NCI-H1048 (cell line): ENCODE data around the gene TRMT5.

ENCODE experiments used
- DNase-seq: peaks from one replicate; lab custom pipeline; 2025; lab: John Stamatoyannopoulos, UW

The TRMT5 gene

GRCh38 chr14:60963761-60964160 lies 17.1 kb downstream of the TRMT5 start:
- DNase-seq, result no peak

GRCh38 chr14:60958146-60958545 lies 22.7 kb downstream of the TRMT5 start:
- no peak for DNase-seq

GRCh38 chr14:60956632-60957031 lies 24.2 kb downstream of the TRMT5 start:
- no peak for DNase-seq

DNA sequence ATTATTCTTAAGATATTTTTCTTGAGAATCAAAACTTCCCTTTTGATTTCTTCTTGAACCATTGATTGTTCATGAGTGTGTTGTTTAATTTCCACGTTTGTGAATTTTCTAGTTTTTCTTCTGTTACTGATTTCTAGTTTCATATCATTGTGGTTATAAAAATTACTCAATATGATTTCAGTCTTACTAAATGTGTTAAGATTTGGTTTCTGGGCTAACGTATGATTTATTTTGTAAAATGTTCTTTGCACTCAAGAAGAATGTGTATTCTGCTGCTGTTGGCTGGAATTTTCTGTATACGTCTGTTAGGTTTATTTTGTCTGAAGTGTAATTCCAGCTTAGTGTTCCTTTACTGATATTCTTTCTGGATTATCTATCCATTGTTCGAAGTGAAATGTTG lies 24.7 kb downstream of the TRMT5 start:
- DNase-seq, result no peak

DNA sequence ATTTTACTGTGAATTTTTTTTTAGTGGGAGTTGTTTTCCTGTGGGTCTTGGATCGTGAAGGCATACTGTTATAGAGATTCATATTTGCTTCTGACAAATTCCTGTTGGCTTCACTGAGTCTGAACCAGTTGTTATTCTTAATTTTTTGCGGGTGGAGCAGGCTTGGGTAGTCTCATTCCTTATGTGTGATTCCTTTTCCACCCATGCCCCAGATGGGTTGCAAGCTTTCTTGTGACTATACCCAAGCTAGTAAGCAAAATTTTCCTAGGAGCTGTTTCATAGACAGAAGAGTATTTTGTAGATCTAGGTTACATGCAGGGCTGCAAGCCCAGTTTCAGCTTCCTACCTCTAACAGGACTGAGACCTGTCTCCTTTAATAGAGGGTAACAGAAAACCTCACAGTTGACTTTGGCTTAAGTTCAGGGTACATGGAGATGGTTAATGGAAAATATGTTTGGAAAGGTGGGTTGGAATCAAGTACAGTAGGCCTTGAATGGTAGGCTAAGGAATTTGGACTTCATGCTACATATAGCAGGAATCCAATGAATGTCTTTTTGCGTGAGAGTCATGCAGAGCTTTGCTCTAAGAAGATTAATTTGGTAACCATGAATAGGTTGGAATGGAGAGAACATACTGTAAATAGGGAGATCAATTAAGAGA lies 29.0 kb downstream of the TRMT5 start:
- DNase-seq, result no peak

- no peak for DNase-seq
Observed at GRCh38 chr14:60946773-60947172, 34.1 kb downstream of the TRMT5 start.

DNA sequence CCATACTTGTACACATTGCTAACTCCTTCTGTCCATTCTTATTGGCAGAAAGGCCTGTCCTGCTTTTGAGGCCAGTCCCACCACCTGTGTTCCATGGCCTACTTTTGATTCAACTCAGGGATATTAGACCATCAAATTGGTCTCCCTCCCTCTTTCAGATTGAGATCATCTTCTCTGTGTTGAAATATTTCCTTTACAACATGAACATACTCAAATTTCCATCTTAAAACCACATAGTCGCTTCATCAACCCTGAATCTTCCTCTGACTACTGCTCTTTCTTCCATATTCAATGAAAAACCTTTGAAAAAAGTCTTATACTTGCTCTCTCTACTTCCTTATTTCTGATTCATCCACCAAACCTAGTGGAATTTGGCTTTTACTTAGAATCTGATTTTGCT lies 34.9 kb downstream of the TRMT5 start:
- DNase-seq, result no peak

GRCh38 chr14:60944204-60944603 lies 36.7 kb downstream of the TRMT5 start:
- DNase-seq, result no peak

- no peak for DNase-seq
Observed at GRCh38 chr14:60943637-60944032, 37.2 kb downstream of the TRMT5 start.

- no peak for DNase-seq
Observed at GRCh38 chr14:60935319-60935718, 45.6 kb downstream of the TRMT5 start.

- DNase-seq, result no peak
Observed at GRCh38 chr14:60933920-60934655, 46.8 kb downstream of the TRMT5 start.

DNA sequence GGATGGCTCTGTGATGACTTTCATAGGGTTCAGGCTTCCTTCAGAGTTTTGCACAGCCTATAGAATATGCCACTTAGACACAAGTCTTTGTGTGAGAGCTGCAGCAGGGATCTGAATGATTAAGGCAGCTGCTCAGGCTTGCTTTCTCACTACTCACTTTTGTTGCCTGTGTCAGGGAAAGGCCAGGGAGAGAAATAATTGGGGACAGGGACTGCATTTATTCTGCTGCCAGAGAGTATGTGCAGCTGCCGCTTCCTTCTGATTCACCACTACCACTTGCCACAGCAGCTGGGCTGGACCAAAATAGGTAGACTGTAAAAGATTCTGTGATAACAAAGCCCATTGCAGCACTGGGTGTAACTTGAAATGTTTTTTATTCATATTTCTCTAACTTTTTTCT lies 49.7 kb downstream of the TRMT5 start:
- no peak for DNase-seq

GRCh38 chr14:60926002-60926401 lies 54.9 kb downstream of the TRMT5 start:
- no peak for DNase-seq

GRCh38 chr14:60925286-60925685 lies 55.6 kb downstream of the TRMT5 start:
- no peak for DNase-seq

DNA sequence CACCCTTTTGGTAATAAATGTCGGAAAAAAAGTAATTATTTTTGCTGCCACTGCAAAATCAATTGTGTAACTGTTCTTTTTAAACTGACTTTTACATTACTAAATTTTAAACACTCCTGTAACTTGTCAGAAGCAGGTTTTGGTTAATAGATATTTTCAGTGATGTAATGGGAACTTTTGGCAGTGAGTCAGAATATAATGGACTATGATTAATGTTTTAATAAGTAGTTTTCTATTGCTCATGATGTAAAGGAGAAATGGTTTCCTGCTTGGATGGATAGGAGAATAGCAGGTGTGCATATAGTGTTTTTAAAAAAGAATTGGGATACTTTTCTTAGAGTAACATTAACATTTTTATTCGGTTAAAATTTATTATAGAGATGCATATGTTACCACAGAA lies 58.8 kb downstream of the TRMT5 start:
- no peak for DNase-seq
